HepG2 (cell line): Measurements from ENCODE around the gene MRPL9. TPM values are rescaled to one million over a fixed set of nuclear protein-coding genes. Genes with fewer than 3 reads are reported as not detected.
"Not testable (repeated sequence)": the region's sequence is repeated elsewhere in the genome, so short reads cannot be mapped to it uniquely, and the experiment has no call there.

Experiments
- ATAC-seq: fragments of 200-7000 bp; cut with Tn5 transposase; 3 replicates; pipeline ENCODE4 v1.9.1; 2020; ENCODE audit warnings: mild to moderate bottlenecking, moderate library complexity
- BruUV-seq: library from RNA; stranded (reverse); fragments of 400-500 nt; replicated peaks from 2 replicates; lab custom pipeline; 2021; lab: Mats Ljungman, UMichigan
- CTCF ChIA-PET: fragments of 300-600 bp; formaldehyde crosslinking; extraction: SDS; loops from one replicate; lab custom pipeline; 2021; ENCODE audit warnings: low total read pairs, inconsistent platforms, low intra/inter-chr PET ratio; lab: Yijun Ruan, JAX
- POLR2A ChIA-PET: fragments of 350-600 bp; sonication (Branson Sonifier 250); formaldehyde crosslinking; loops from one replicate; lab custom pipeline; 2020; ENCODE audit warnings: antibody characterized with exemption, inconsistent platforms; lab: Yijun Ruan, JAX
- DNase-seq: peaks from one replicate; pipeline ENCODE4 v3.0.0-alpha.2; 2015; ENCODE audit warnings: low spot score
- FAIRE-seq: peaks from 3 replicates; lab custom pipeline; 2011; peaks lifted over from hg19 to GRCh38; lab: Jason Lieb, UNC
- H2AFZ ChIP-seq: one replicate; pipeline ENCODE4 v1.6.1; 2011; ENCODE audit warnings: low read length, inconsistent platforms
- H3K27ac ChIP-seq: fragments of 300-600 bp; 3 replicates; pipeline ENCODE4 v1.8.0; 2011; ENCODE audit warnings: mixed run types, mild to moderate bottlenecking, mixed read lengths, low read length, inconsistent platforms; ENCODE audit not compliant: insufficient read depth; ENCODE audit errors: extremely low read length
- H3K27me3 ChIP-seq, 2 experiments: fragments of 200-600 bp in 1 of 2; 2 replicates in 1 of 2; 3 replicates in 1 of 2; pipeline versions ENCODE4 v1.6.0 to v1.8.0; 2011; ENCODE audit warnings: low read length in 2 of 2, mild to moderate bottlenecking in 2 of 2, moderate library complexity in 2 of 2, inconsistent platforms in 1 of 2; ENCODE audit not compliant: insufficient read depth in 2 of 2, control insufficient read depth in 1 of 2
- H3K36me3 ChIP-seq, 2 experiments: fragments of 200-600 bp in 1 of 2; replicated peaks in 1 of 2; 2 replicates in 1 of 2; 3 replicates in 1 of 2; pipeline versions ENCODE4 v1.5.1 to v1.8.0; 2011; ENCODE audit warnings: low read length in 2 of 2, inconsistent platforms in 1 of 2; ENCODE audit not compliant: insufficient read depth in 2 of 2, control insufficient read depth in 1 of 2
- H3K4me1 ChIP-seq: 2 replicates; pipeline ENCODE4 v1.5.1; 2012; ENCODE audit warnings: low read length, inconsistent platforms; ENCODE audit not compliant: insufficient read depth
- H3K4me2 ChIP-seq: 2 replicates; pipeline ENCODE4 v1.6.0; 2011; ENCODE audit warnings: low read depth, low read length, inconsistent platforms
- H3K4me3 ChIP-seq, 3 experiments: fragments of 200-600 bp in 1 of 3; sonication (generic), shearing (Covaris generic) in 1 of 3; replicated peaks in 1 of 3; 2 replicates each; pipeline ENCODE4 v1.5.1; 2011 to 2016; ENCODE audit warnings: low read length in 3 of 3, inconsistent platforms in 2 of 3, low read depth in 2 of 3, mild to moderate bottlenecking in 2 of 3, control low read depth in 1 of 3, mixed read lengths in 1 of 3; ENCODE audit not compliant: insufficient read depth in 1 of 3
- H3K79me2 ChIP-seq: one replicate; pipeline ENCODE4 v1.6.1; 2011; ENCODE audit warnings: low read length, inconsistent platforms; ENCODE audit not compliant: insufficient read depth
- H3K9ac ChIP-seq: 2 replicates; pipeline ENCODE4 v1.6.0; 2011; ENCODE audit warnings: mild to moderate bottlenecking, low read depth, low read length, inconsistent platforms; ENCODE audit not compliant: insufficient read depth
- H3K9me3 ChIP-seq: 2 replicates; pipeline ENCODE4 v1.5.1; 2012; ENCODE audit warnings: mild to moderate bottlenecking, low read length
- H4K20me1 ChIP-seq: 2 replicates; pipeline ENCODE4 v1.6.0; 2011; ENCODE audit warnings: inconsistent platforms, mild to moderate bottlenecking, low read length, moderate library complexity; ENCODE audit not compliant: insufficient read depth
- CREB1 ChIP-seq, 2 experiments: fragments of 450-650 bp in 1 of 2; IDR thresholded peaks; 2 replicates each; pipeline ENCODE4 v1.6.1; 2016 to 2017; ENCODE audit warnings: control low read depth in 1 of 2, mild to moderate bottlenecking in 1 of 2, missing compliant biosample characterization in 1 of 2, missing genetic modification characterization in 1 of 2
- MAZ ChIP-seq, 2 experiments: sonication (generic) in 1 of 2; formaldehyde crosslinking in 1 of 2; IDR thresholded peaks; 2 replicates each; pipeline versions ENCODE4 v1.5.0 to v1.6.1; 2012 to 2020; ENCODE audit warnings: low read depth in 2 of 2, mild to moderate bottlenecking in 2 of 2, borderline replicate concordance in 1 of 2, improper control_type of control experiment in 1 of 2, low read length in 1 of 2, missing genetic modification reagents in 1 of 2, moderate library complexity in 1 of 2
- ZBTB26 ChIP-seq: IDR thresholded peaks from 2 replicates; pipeline ENCODE4 v1.6.1; 2016; ENCODE audit warnings: missing compliant biosample characterization, missing genetic modification reagents, borderline replicate concordance
- ZKSCAN5 ChIP-seq: sonication (generic); formaldehyde crosslinking; IDR thresholded peaks from 2 replicates; pipeline ENCODE4 v1.5.1; 2020; ENCODE audit warnings: mild to moderate bottlenecking, missing genetic modification reagents
- ZNF205 ChIP-seq: IDR thresholded peaks from 2 replicates; pipeline ENCODE4 v1.6.1; 2018; ENCODE audit warnings: missing biosample characterization, missing genetic modification reagents
- ZNF572 ChIP-seq: sonication (generic); formaldehyde crosslinking; IDR thresholded peaks from 2 replicates; pipeline ENCODE4 v1.5.1; 2020; ENCODE audit warnings: mild to moderate bottlenecking, missing genetic modification reagents
- ZNF816 ChIP-seq: sonication (generic); formaldehyde crosslinking; IDR thresholded peaks from 2 replicates; pipeline ENCODE4 v1.8.0; 2022; ENCODE audit warnings: missing genetic modification reagents, mild to moderate bottlenecking, borderline replicate concordance
- WGBS: methylation state at CpG from one replicate; pipeline ENCODE4 v1.1.6; 2017; ENCODE audit warnings: low lambda C conversion rate; 5-methylcytosine and 5-hydroxymethylcytosine counted together
- in situ Hi-C: cut with HindIII; loops from 2 replicates; pipeline ENCODE4 v1.10.0; 2017; ENCODE audit warnings: low pct_unique_long_range_greater_than_20kb; ENCODE audit not compliant: extremely low pct_ligation_motif_present
- intact Hi-C: fragments of 100-400 bp; cut with micrococcal nuclease; formaldehyde crosslinking; loops from one replicate; pipeline ENCODE4 v1.10.0; 2022; ENCODE audit not compliant: unreplicated experiment
- polyA plus RNA-seq, 8 experiments: library from polyadenylated mRNA; depleted of rRNA in 3 of 8; stranded (reverse) in 7 of 8; unstranded in 1 of 8; fragments of >200 nt; fragmentation: Illumina TruSeq in 4 of 8; extraction: Trizol in 4 of 8; gene quantifications; 2 replicates each; pipeline versions ENCODE4 v1.2.1 to v1.2.3, GENCODE V29; 2011 to 2016; ENCODE audit warnings: low read depth in 4 of 8, missing spikeins in 1 of 8, mixed read lengths in 1 of 8; ENCODE audit not compliant: insufficient read depth in 1 of 8
- total RNA-seq, 5 experiments: library from RNA; depleted of rRNA; stranded (reverse); fragments of >200 nt; fragmentation: Illumina TruSeq; extraction: Trizol; gene quantifications; 2 replicates each; pipeline ENCODE4 v1.2.3, GENCODE V29; 2016; ENCODE audit warnings: low read depth in 1 of 5

MRPL9 gene
- total and polyA plus RNA-seq, 2 of the 13 experiments (the other 11 are each of a cell fraction or from before 2014, with no cell fraction given), result 72.1 to 107 TPM

- ATAC-seq; H3K36me3 ChIP-seq; H3K9ac ChIP-seq; BruUV-seq; H3K27ac ChIP-seq; H3K4me3 ChIP-seq; H2AFZ ChIP-seq; POLR2A ChIA-PET; DNase-seq; H4K20me1 ChIP-seq; FAIRE-seq; H3K79me2 ChIP-seq; H3K27me3 ChIP-seq; H3K4me2 ChIP-seq; TF ChIP-seq MAZ (IDR thresholded peaks at IDR 0.05; ENCODE audit: borderline replicate concordance, low read depth, low read length): not testable (repeated sequence)
- in situ Hi-C loops (loop anchor here (10.0 to 25.0 kb wide), 2 partner anchors 139 to 197 kb away; partner anchors contain the start of gene TUFT1), intact Hi-C loops (loop anchor here (2.0 kb wide), 1 partner anchor 103 kb away; no protein-coding TSS in a partner anchor)
- WGBS, result 50% methylated on average over 9 of the region's 9 CpGs
- 0 out of 2 replicates have a peak, but pooled peaks have one; percentile 3 for TF ChIP-seq MAZ (CRISPR knock-in tag; IDR thresholded peaks at IDR 0.05; ENCODE audit: low read depth)
- H3K9me3 ChIP-seq, result peaks cover 16% of the 10 kb centered on the region; the same call in 1 of the 2 replicates
- peaks cover 24% of the 10 kb centered on the region for H3K4me1 ChIP-seq
- CTCF ChIA-PET, result interaction anchor here (1.7 to 2.4 kb wide), 4 partner anchors 41 to 199 kb away, joined by 6 to 21 read pairs (median 16); no protein-coding TSS in a partner anchor
These were observed 29.3 kb downstream of the MRPL9 start for GRCh38 chr1:151733995-151734394.

- no peak overlapping the region for H2AFZ ChIP-seq
- H3K9ac ChIP-seq, result no peak overlapping the region
- peaks cover 13% of the 10 kb centered on the region; the same call in 1 of the 2 replicates for H3K9me3 ChIP-seq
- no peaks in the 10 kb centered on the region for H4K20me1 ChIP-seq
- ChIA-PET POLR2A (no interaction called here), CTCF (no interaction called here)
- peaks cover 0 to 4% of the 10 kb centered on the region in 2 experiments; a peak in 2 of 5 replicates for H3K27me3 ChIP-seq
- no peak for ATAC-seq
- in situ Hi-C loops (loop anchor here (10.0 to 25.0 kb wide), 2 partner anchors 138 to 196 kb away; partner anchors contain the start of gene TUFT1), intact Hi-C loops (no loop called here)
- WGBS, result 19% methylated on average over 3 of the region's 3 CpGs
- no peak for TF ChIP-seq ZNF816 (CRISPR knock-in tag)
- no peak for TF ChIP-seq ZKSCAN5 (CRISPR knock-in tag)
- no peak for TF ChIP-seq CREB1 (IDR thresholded peaks at IDR 0.05)
- TF ChIP-seq CREB1 (CRISPR knock-in tag; IDR thresholded peaks at IDR 0.05), result no peak
- no peak for TF ChIP-seq ZNF572 (CRISPR knock-in tag)
- no peak for TF ChIP-seq ZBTB26
- no peak for TF ChIP-seq ZNF205
- H3K4me1 ChIP-seq, result peaks cover 32% of the 10 kb centered on the region
- DNase-seq, result no peak
- no peak overlapping the region for H3K27ac ChIP-seq
- FAIRE-seq, result no peak
- no peaks in the 10 kb centered on the region for H3K79me2 ChIP-seq
- H3K4me2 ChIP-seq, result no peak overlapping the region
- BruUV-seq, result no TSS peak
- no peaks in the 10 kb centered on the region for H3K36me3 ChIP-seq
- no peak overlapping the region for H3K4me3 ChIP-seq
These were observed 30.2 kb downstream of the MRPL9 start for GRCh38 chr1:151733126-151733525.
